Kidney capillary endothelial cell (primary cell): ENCODE results near the gene MUSK.

Experiments used
- DNase-seq: peaks from one replicate; pipeline ENCODE4 v3.0.0-alpha.2; 2018; ENCODE audit warnings: low spot score

The MUSK gene

GRCh38 chr9:110668570-110669167 is at the start of gene MUSK:
Gene MUSK, plus strand, starts transcription at chr9:110668791. Its CDS starts 114 bp downstream, at chr9:110668905.
- no peak for DNase-seq

- DNase-seq = no peak
Measured at GRCh38 chr9:110619831-110620230, 48.8 kb upstream of the MUSK start.

GRCh38 chr9:110620726-110621125 is 47.9 kb upstream of the MUSK start:
- no peak for DNase-seq

- DNase-seq = no peak
Measured at GRCh38 chr9:110622368-110622767, 46.2 kb upstream of the MUSK start.

- DNase-seq = peak; percentile 55
Measured at GRCh38 chr9:110623462-110624025, 45.0 kb upstream of the MUSK start.

GRCh38 chr9:110626101-110626829 is 42.3 kb upstream of the MUSK start:
- DNase-seq = no peak

GRCh38 chr9:110635589-110635988 is 33.0 kb upstream of the MUSK start:
- no peak for DNase-seq

GRCh38 chr9:110638381-110638954 is 30.1 kb upstream of the MUSK start:
- DNase-seq = peak; percentile 29

- no peak for DNase-seq
Measured at GRCh38 chr9:110640736-110641135, 27.9 kb upstream of the MUSK start.

GRCh38 chr9:110641293-110641692 is 27.3 kb upstream of the MUSK start:
- no peak for DNase-seq

GRCh38 chr9:110648696-110649095 is 19.9 kb upstream of the MUSK start:
- DNase-seq = no peak

GRCh38 chr9:110650261-110650660 is 18.3 kb upstream of the MUSK start:
- no peak for DNase-seq

- no peak for DNase-seq
Measured at GRCh38 chr9:110650991-110651411, 17.6 kb upstream of the MUSK start.

- DNase-seq = no peak
Measured at GRCh38 chr9:110655754-110656641, 12.6 kb upstream of the MUSK start.

- DNase-seq = no peak
Measured at GRCh38 chr9:110659891-110660541, 8.6 kb upstream of the MUSK start.

- no peak for DNase-seq
Measured at GRCh38 chr9:110669433-110669832, 842 bp downstream of the MUSK start.

GRCh38 chr9:110671849-110672248 is 3.3 kb downstream of the MUSK start:
- DNase-seq = no peak

- no peak for DNase-seq
Measured at GRCh38 chr9:110672873-110673510, 4.4 kb downstream of the MUSK start.

GRCh38 chr9:110687497-110687896 is 18.9 kb downstream of the MUSK start:
- DNase-seq = no peak

GRCh38 chr9:110688329-110688728 is 19.7 kb downstream of the MUSK start:
- DNase-seq = no peak

GRCh38 chr9:110691002-110691549 is 22.5 kb downstream of the MUSK start:
- no peak for DNase-seq
